ENCODE data around the gene DPCD.

DPCD gene

DNA sequence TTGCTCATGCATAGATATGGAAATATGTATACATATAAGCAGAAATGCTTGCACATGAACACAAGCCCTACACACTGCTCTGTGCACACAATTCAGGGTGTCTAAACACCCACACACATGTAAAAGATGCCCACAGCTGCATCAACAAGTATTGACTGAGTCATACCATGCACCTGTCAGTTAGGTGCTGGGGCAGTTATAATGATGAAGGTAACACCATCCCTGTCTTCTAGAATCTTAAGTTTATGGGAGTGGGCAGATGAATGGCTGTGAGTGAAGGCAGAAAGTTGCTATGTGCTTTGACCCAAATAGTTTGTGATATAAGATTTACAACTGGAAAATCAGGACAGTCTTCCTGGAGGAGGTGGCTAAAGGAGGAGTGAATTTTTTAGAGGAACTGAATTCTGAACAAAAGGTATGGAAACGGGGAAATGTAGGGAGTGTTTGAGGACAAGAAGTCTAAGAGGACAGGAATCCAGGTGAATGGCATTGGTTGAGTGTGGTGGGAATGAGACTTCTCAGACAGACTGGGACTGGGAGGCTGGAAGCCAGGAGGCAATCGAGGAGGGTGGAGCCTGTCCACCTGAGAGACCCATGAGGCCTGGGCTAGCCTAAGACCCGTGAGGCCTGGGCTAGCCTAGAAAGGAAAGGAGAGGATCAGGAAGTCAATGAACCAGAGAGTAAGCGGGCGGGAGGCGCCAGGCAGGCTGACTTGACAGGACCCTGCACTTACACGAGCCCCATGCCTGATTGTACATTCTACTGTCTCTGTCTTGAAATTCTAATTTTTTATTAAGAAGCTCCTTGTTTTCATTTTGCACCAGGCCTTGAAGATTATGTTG lies 20.7 kb upstream of the DPCD start:
- H3K4me3 ChIP-seq (replicated peaks; ENCODE audit: low read depth, low read length), result no peak overlapping the region
- TF ChIP-seq, protein P1, sequence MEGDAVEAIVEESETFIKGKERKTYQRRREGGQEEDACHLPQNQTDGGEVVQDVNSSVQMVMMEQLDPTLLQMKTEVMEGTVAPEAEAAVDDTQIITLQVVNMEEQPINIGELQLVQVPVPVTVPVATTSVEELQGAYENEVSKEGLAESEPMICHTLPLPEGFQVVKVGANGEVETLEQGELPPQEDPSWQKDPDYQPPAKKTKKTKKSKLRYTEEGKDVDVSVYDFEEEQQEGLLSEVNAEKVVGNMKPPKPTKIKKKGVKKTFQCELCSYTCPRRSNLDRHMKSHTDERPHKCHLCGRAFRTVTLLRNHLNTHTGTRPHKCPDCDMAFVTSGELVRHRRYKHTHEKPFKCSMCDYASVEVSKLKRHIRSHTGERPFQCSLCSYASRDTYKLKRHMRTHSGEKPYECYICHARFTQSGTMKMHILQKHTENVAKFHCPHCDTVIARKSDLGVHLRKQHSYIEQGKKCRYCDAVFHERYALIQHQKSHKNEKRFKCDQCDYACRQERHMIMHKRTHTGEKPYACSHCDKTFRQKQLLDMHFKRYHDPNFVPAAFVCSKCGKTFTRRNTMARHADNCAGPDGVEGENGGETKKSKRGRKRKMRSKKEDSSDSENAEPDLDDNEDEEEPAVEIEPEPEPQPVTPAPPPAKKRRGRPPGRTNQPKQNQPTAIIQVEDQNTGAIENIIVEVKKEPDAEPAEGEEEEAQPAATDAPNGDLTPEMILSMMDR (IDR thresholded peaks at IDR 0.05; ENCODE audit: low read length, missing control alignments), result no peak
- DNase-seq (ENCODE audit: low read depth), result no peak

DNA sequence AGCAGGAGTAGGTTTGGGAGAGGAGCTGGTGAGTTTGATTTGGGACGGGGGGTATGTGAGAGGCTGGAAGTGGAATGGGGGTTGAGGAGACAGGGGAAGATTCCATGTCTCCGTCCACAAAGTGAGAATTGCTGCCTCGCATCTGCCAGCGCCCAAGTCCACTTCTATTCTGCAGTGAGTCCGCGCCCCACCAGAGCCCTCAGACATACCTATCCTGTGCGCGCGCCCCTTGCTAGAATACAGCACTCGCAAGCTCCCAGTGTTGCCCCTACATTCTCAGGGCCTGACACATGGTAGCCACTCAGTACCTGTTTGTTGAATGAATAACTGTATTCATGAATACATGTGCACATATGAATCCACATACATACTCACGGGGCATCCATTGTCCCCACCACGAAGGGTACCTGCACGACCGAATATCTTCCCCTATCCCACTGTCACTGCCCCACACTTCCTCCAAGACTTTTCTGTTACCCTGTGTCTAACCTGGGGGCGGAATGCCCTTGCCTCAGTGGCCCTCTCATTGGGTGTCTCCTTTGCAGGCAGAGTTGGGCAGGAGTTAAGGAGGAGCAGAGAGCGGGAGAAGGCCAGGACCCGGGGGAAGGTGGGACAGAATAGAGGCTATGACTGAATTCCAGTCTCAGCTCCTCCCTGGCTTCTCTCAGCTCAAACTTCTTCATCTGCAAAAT lies 19.9 kb upstream of the DPCD start:
- H3K4me3 ChIP-seq (replicated peaks; ENCODE audit: low read depth, low read length), result no peak overlapping the region
- TF ChIP-seq, protein P1 (IDR thresholded peaks at IDR 0.05; ENCODE audit: low read length, missing control alignments), result no peak
- no peak for DNase-seq (ENCODE audit: low read depth)

DNA sequence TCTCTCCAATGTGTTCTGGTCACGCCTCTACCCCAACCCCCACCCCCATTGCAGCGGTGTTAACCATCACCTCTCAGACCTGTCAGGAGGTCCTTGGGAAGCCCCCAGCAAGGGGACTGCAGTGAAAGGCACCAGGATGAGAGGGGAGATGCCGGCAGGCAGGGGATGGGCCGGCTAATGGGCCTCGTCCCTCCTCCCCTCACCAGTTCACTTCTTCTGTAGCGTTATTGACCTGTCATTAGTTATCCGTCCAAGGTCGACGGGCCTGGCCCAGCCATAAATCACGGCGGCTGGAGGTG lies 18.8 kb upstream of the DPCD start:
- no peak overlapping the region for H3K4me3 ChIP-seq (replicated peaks; ENCODE audit: low read depth, low read length)
- no peak for DNase-seq (ENCODE audit: low read depth)
- TF ChIP-seq, protein P1 (IDR thresholded peaks at IDR 0.05; ENCODE audit: low read length, missing control alignments), result no peak

DNA sequence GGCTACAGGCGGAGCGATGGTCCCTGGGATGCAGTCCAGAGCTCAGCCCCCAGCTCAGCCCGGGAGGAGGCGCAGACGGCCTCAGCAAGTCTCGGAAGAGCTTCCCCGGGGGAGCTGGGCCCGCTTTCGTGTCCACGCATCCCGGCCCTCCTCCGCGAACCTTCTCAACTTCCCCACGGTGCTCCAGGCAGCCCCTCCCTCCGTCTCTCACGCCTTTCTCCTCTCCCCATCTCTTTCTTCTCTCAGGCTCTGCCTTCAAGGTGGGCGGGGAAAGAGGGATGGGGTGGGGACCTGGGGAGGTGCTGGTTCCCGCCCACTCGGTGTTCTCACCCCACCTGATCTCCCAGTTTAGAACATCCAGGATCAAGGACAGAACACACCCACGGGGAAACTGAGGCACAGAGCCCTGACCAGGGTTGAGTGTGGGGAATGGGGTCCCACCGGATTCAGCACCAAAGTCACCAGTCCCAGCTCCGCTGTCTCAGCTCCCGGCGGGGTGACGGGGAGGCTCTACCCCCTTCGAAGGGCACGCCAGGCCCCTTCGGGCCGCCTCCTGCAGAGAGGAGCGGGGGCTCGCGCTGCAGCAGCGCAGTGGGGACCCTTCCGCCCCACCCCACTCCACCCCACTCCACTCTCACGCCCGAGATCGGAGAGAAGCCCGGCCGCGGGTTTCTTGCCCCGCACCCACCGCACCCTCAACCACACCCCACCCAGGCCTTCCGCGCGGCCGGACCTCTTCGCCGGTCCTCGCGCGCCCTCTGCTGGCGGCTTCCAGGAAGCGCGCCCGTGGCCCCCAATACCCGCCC lies 18.3 kb upstream of the DPCD start:
- H3K4me3 ChIP-seq (replicated peaks; ENCODE audit: low read depth, low read length), result peak overlapping the region; percentile 59
- TF ChIP-seq, protein P1 (IDR thresholded peaks at IDR 0.05; ENCODE audit: low read length, missing control alignments), result peak; percentile 41
- peak; percentile 67 for DNase-seq (ENCODE audit: low read depth)

DNA sequence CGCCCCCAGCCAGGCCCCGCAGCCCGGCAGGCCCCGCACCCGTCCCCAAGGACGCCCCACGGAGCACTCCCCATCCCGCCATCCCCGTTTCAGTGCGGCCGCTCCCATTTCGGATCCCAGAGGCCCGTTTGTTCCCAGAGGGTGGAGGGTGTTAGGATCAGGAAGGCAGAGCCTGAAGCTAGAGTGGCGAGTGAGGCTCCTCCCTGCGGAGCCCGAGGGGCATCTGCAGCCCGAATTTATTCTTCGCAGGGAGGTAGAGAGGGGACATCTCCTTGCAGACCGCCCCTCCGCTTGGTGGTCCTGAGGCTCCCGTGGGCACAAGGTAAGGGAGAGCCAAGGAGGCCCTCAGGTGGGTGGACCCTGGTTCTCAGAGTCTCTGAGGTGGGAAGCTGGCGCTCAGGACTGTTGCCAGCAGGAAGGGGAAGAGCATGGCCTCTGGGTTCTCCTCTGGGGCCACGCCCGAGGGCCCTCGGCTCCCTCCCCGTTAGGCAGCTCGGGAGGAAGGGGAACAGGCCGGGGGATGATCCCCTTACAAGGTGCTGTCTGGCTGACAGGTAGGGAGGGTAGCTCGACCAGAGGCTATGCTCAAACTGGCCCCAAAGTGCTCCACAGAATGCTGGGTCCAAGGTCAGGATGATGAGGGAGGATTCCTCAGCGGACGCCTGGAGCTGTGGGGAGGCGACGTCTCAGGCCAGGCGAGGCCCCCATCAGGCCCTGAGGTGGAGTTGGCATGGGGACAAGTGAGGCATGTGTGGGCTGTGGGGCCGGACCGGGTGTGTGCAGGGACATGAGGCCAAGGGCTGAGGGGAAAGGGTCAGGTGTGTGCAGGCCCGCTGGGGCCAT lies 17.5 kb upstream of the DPCD start:
- peak; percentile 20 for DNase-seq (ENCODE audit: low read depth)
- peak overlapping the region; percentile 59 for H3K4me3 ChIP-seq (replicated peaks; ENCODE audit: low read depth, low read length)

More for the DNA sequence above, 17.5 kb upstream of the DPCD start:
- TF ChIP-seq, protein P1 (IDR thresholded peaks at IDR 0.05; ENCODE audit: low read length, missing control alignments), result no peak
